Measurements from ENCODE around the gene PTGER2.

DNA sequence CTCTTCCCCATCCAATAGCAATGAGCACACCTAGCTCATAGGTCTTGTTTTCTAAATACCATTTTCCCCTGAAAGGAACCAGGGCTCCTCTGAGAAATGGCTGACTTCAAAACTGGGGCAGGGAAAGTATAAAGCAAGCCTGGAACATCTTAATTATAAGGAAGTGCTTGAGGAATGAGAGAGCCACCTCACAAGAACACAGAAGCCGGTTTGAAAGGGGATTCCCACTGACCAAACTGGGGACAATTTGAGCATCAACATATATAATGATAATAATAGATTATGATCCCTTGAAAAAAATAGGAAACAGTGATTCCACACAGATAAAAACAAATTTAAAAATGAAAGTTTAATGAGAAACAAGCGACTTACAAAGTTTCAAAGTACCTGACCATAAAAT is 22.1 kb downstream of the PTGER2 start:
- TF ChIP-seq CTCF (IDR thresholded peaks at IDR 0.05 in 2 of 3, conservative IDR thresholded peaks at IDR 0.05 in 1 of 3; ENCODE audit: control insufficient read depth in 2 of 3, extremely low read depth in 1 of 3, insufficient read depth in 1 of 3, low read depth in 3 of 3, low read length in 3 of 3) (no peak), POLR2AphosphoS5 (IDR thresholded peaks at IDR 0.05; ENCODE audit: low read length) (no peak), ZNF274 (IDR thresholded peaks at IDR 0.05; ENCODE audit: insufficient read depth, insufficient read length) (no peak), CHD2 (IDR thresholded peaks at IDR 0.05; ENCODE audit: borderline replicate concordance, low read depth, low read length) (no peak), SPI1 (IDR thresholded peaks at IDR 0.05; ENCODE audit: borderline replicate concordance, insufficient read depth, low read depth, low read length) (no peak)
